Raji (cell line): Measurements from ENCODE around the gene KIN.

Experiments used
- POLR2A ChIP-seq: IDR thresholded peaks from 2 replicates; pipeline ENCODE4 v1.6.1; 2011; ENCODE audit warnings: low read depth, low read length, control low read depth; ENCODE audit not compliant: insufficient read depth

The KIN gene

GRCh38 chr10:7808686-7809267 is 21.0 kb upstream of the KIN start:
- TF ChIP-seq POLR2A = no peak

- TF ChIP-seq POLR2A = no peak
Observed at GRCh38 chr10:7804741-7805140, 16.9 kb upstream of the KIN start.

- TF ChIP-seq POLR2A = no peak
Observed at GRCh38 chr10:7804216-7804615, 16.4 kb upstream of the KIN start.

- TF ChIP-seq POLR2A = no peak
Observed at GRCh38 chr10:7802606-7803005, 14.8 kb upstream of the KIN start.

- TF ChIP-seq POLR2A = no peak
Observed at GRCh38 chr10:7797582-7797981, 9.8 kb upstream of the KIN start.

GRCh38 chr10:7795605-7796004 is 7.8 kb upstream of the KIN start:
- no peak for TF ChIP-seq POLR2A

GRCh38 chr10:7794251-7795026 is 6.6 kb upstream of the KIN start:
- TF ChIP-seq POLR2A = no peak

- TF ChIP-seq POLR2A = no peak
Observed at GRCh38 chr10:7792541-7792940, 4.7 kb upstream of the KIN start.

- no peak for TF ChIP-seq POLR2A
Observed at GRCh38 chr10:7789390-7789789, 1.6 kb upstream of the KIN start.

- no peak for TF ChIP-seq POLR2A
Observed at GRCh38 chr10:7788639-7789286, 970 bp upstream of the KIN start.

- TF ChIP-seq POLR2A = no peak
Observed at GRCh38 chr10:7787150-7787856, 490 bp downstream of the KIN start.

GRCh38 chr10:7786430-7786829 is 1.4 kb downstream of the KIN start:
- no peak for TF ChIP-seq POLR2A

GRCh38 chr10:7776777-7777176 is 11.0 kb downstream of the KIN start:
- no peak for TF ChIP-seq POLR2A

- no peak for TF ChIP-seq POLR2A
Observed at GRCh38 chr10:7773845-7774801, 13.7 kb downstream of the KIN start.

GRCh38 chr10:7768417-7768816 is 19.4 kb downstream of the KIN start:
- no peak for TF ChIP-seq POLR2A

GRCh38 chr10:7767209-7767608 is 20.6 kb downstream of the KIN start:
- no peak for TF ChIP-seq POLR2A
